Measurements from ENCODE around the gene PCNX1. TPM values are rescaled to one million over a fixed set of nuclear protein-coding genes. Genes with fewer than 3 reads are reported as not detected.

Gene PCNX1
- total RNA-seq, 4 donors from 2014 or later, result 47.1 to 73.6 (median 66.2) TPM

DNA sequence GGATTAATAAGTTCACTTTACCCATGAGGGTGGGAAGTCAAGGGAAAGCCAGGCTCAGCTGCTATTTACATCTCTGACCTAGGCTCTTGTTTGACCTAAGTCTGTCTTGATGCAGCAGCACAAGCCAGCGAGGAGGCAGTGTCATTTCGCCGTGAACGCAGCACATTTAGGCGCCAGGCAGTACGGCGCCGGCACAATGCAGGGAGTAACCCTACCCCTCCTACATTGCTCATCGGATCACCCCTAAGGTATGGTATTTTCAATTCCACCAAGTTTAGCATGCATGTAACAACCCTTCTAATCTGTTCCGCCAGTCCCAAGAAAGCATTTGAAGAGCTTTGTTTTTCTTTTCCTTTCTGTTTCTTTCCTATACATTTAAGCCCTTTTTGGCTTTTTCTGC, 81.2 kb downstream of the PCNX1 start:
- H3K27ac ChIP-seq, result no peak overlapping the region
- ATAC-seq, result no peak
- H3K4me1 ChIP-seq, result no peaks in the 10 kb centered on the region
- no peaks in the 10 kb centered on the region for H3K27me3 ChIP-seq
- peaks cover 0 to 7% of the 10 kb centered on the region in 2 donors for H3K36me3 ChIP-seq
- WGBS, 2 donors (ENCODE audit: low coverage in 1 of 2), result 88 to 95% methylated on average over 10 of the region's 10 CpGs
- no peaks in the 10 kb centered on the region for H3K9me3 ChIP-seq
- TF ChIP-seq CTCF (IDR thresholded peaks at IDR 0.05), result no peak
- TF ChIP-seq EP300 (IDR thresholded peaks at IDR 0.05), result no peak
- TF ChIP-seq POLR2A (IDR thresholded peaks at IDR 0.05), result no peak
- TF ChIP-seq POLR2AphosphoS5 (IDR thresholded peaks at IDR 0.05), result no peak
- H3K4me3 ChIP-seq, result no peak overlapping the region

- Histone ChIP-seq H3K9me3 (no peaks in the 10 kb centered on the region), H3K4me3 (no peak overlapping the region), H3K27ac (no peak overlapping the region), H3K4me1 (no peaks in the 10 kb centered on the region), H3K36me3 (peaks cover 0 to 20% of the 10 kb centered on the region in 2 donors), H3K27me3 (no peaks in the 10 kb centered on the region)
- no peak for TF ChIP-seq EP300 (IDR thresholded peaks at IDR 0.05)
- no peak for ATAC-seq
Observed at GRCh38 chr14:70993931-70994330, 86.7 kb downstream of the PCNX1 start.

DNA sequence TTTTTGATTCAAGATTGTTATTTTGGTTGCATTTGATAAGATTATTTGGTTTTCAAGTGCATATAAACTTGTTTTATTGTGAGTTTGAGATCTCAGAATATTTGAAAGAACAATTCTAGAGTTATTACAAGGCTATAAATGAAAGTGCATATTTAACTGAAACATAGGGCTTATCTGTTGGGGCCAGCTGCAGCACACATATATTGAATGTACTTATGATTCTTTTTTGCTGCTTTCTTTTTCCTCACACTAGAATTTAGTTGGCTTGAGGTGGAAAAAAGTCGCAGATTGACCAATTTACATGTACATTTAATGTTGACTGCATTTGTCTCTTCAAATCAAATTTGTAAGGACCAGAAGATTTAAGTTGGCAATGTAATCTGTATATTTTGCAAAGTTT, 88.0 kb downstream of the PCNX1 start:
- no peak overlapping the region for H3K4me3 ChIP-seq
- no peak for ATAC-seq
- H3K27me3 ChIP-seq, result no peaks in the 10 kb centered on the region
- H3K4me1 ChIP-seq, result no peaks in the 10 kb centered on the region
- 89 to 100% methylated on average over 1 of the region's 1 CpG for WGBS, 2 donors (ENCODE audit: low coverage in 1 of 2)
- no peak for TF ChIP-seq EP300 (IDR thresholded peaks at IDR 0.05)
- no peak for TF ChIP-seq CTCF (IDR thresholded peaks at IDR 0.05)
- no peaks in the 10 kb centered on the region for H3K9me3 ChIP-seq
- peaks cover 0 to 12% of the 10 kb centered on the region in 2 donors for H3K36me3 ChIP-seq
- no peak overlapping the region for H3K27ac ChIP-seq

DNA sequence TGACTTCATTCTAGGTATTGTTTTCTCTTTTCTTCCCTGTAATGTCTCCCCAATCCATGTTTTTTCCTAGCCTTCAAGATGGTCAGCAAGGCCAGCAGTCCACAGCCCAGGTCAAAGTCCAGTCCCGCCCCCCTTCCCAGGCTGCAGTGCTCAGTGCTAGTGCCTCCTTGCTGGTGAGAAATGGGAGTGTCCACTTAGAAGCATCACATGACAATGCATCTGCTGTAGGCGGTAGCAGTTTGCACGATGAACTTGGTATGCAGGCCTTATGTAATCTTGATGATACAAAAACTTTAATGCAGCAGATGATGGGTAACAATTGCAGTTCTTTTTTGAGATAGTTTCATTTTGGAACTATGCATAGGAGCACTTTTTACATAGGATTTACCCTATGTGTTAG, 88.4 kb downstream of the PCNX1 start:
- no peaks in the 10 kb centered on the region for H3K4me1 ChIP-seq
- no peaks in the 10 kb centered on the region for H3K9me3 ChIP-seq
- no peak overlapping the region for H3K27ac ChIP-seq
- H3K36me3 ChIP-seq, result peaks cover 0 to 12% of the 10 kb centered on the region in 2 donors
- ATAC-seq, result no peak
- H3K4me3 ChIP-seq, result no peak overlapping the region
- TF ChIP-seq EP300 (IDR thresholded peaks at IDR 0.05) (no peak), POLR2AphosphoS5 (IDR thresholded peaks at IDR 0.05) (no peak), POLR2A (IDR thresholded peaks at IDR 0.05) (no peak), CTCF (IDR thresholded peaks at IDR 0.05) (no peak)
- no peaks in the 10 kb centered on the region for H3K27me3 ChIP-seq
- 71 to 75% methylated on average over 1 to 3 of the region's 3 CpGs for WGBS, 2 donors (ENCODE audit: low coverage in 1 of 2)

GRCh38 chr14:70999117-70999516, 91.9 kb downstream of the PCNX1 start:
- 64 to 100% methylated on average over 1 of the region's 1 CpG for WGBS, 2 donors (ENCODE audit: low coverage in 1 of 2)
- no peak for ATAC-seq
- Histone ChIP-seq H3K4me1 (no peaks in the 10 kb centered on the region), H3K9me3 (no peaks in the 10 kb centered on the region), H3K27ac (no peak overlapping the region), H3K27me3 (no peaks in the 10 kb centered on the region), H3K36me3 (peaks cover 0 to 22% of the 10 kb centered on the region in 2 donors), H3K4me3 (no peak overlapping the region)
- TF ChIP-seq POLR2AphosphoS5 (IDR thresholded peaks at IDR 0.05), result no peak
- no peak for TF ChIP-seq POLR2A (IDR thresholded peaks at IDR 0.05)
- TF ChIP-seq EP300 (IDR thresholded peaks at IDR 0.05), result no peak
- no peak for TF ChIP-seq CTCF (IDR thresholded peaks at IDR 0.05)

- Histone ChIP-seq H3K4me1 (no peaks in the 10 kb centered on the region), H3K9me3 (no peaks in the 10 kb centered on the region), H3K27ac (no peak overlapping the region), H3K27me3 (no peaks in the 10 kb centered on the region), H3K36me3 (peaks cover 0 to 30% of the 10 kb centered on the region in 2 donors), H3K4me3 (no peak overlapping the region)
- no peak for ATAC-seq
- WGBS, 2 donors (ENCODE audit: low coverage in 1 of 2), result 97 to 100% methylated on average over 2 of the region's 2 CpGs
- no peak for TF ChIP-seq POLR2A (IDR thresholded peaks at IDR 0.05)
- no peak for TF ChIP-seq POLR2AphosphoS5 (IDR thresholded peaks at IDR 0.05)
- no peak for TF ChIP-seq CTCF (IDR thresholded peaks at IDR 0.05)
- no peak for TF ChIP-seq EP300 (IDR thresholded peaks at IDR 0.05)
Observed at GRCh38 chr14:71000091-71000490, 92.8 kb downstream of the PCNX1 start.
